IPS-15b (cell line): Measurements from ENCODE around the gene MFF.

Experiments used
- H3K27me3 ChIP-seq: one replicate; pipeline ENCODE4 v1.6.1; 2013; ENCODE audit warnings: low read length; ENCODE audit not compliant: control insufficient read depth, insufficient read depth
- H3K36me3 ChIP-seq: one replicate; pipeline ENCODE4 v1.6.1; 2013; ENCODE audit warnings: low read length; ENCODE audit not compliant: control insufficient read depth, insufficient read depth
- H3K4me1 ChIP-seq: one replicate; pipeline ENCODE4 v1.6.1; 2013; ENCODE audit warnings: mild to moderate bottlenecking, low read length; ENCODE audit not compliant: control insufficient read depth, insufficient read depth
- H3K4me3 ChIP-seq: one replicate; pipeline ENCODE4 v1.5.1; 2013; ENCODE audit warnings: low read depth, low read length
- H3K9ac ChIP-seq: one replicate; pipeline ENCODE4 v1.6.1; 2013; ENCODE audit warnings: low read depth, mild to moderate bottlenecking, low read length
- H3K9me3 ChIP-seq: one replicate; pipeline ENCODE4 v1.6.1; 2013; ENCODE audit warnings: mild to moderate bottlenecking, low read length; ENCODE audit not compliant: control insufficient read depth, insufficient read depth

The MFF gene

GRCh38 chr2:227398684-227399670 is 73.9 kb downstream of the MFF start:
- H3K4me1 ChIP-seq: no peaks in the 10 kb centered on the region

DNA sequence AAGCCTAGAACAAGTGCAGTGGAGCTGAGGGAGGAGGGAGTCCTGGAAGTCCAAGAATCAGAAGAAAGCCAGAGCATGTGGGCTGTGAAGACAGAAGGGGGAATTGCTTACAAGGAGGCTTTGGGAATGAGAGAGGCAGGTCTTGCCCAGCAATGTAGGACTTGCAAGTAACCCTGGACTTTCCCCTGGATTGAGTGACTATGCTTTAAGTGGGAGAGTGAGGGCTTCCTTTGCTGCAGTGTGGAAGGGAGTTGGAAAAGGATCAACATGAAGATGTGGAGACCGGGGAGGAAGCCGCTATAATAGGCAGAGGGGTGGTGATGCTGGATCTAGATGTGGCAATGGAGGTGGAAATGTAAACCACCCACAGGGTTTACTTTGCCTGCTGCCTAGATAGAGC is 76.5 kb downstream of the MFF start:
- H3K9me3 ChIP-seq: no peaks in the 10 kb centered on the region
- peaks cover 3% of the 10 kb centered on the region for H3K4me1 ChIP-seq
- H3K9ac ChIP-seq: no peak overlapping the region
- H3K36me3 ChIP-seq: no peaks in the 10 kb centered on the region
- no peaks in the 10 kb centered on the region for H3K27me3 ChIP-seq
- H3K4me3 ChIP-seq: no peak overlapping the region

More at GRCh38 chr2:227398684-227399670, 73.9 kb downstream of the MFF start:
- Histone ChIP-seq H3K4me3 (no peak overlapping the region), H3K36me3 (no peaks in the 10 kb centered on the region), H3K9me3 (no peaks in the 10 kb centered on the region), H3K27me3 (no peaks in the 10 kb centered on the region), H3K9ac (no peak overlapping the region)

DNA sequence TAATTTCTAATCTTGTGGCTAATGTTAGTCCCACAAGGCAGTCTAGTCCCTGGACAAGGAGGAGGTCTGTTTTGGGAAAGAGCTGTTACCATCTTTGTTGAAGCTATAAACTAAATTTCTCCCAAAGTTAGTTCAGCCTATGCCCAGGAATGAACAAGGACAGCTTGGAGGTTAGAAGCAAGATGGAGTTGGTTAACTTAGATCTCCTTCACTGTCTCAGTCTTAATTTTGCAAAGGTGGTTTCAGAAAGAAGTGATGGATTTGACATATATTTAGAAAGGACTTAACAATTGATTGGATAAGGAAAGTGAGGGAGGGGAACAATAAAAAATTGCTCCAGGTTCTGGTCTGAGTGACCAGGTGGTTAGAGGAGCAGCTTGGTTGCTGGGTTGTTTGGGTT is 77.3 kb downstream of the MFF start:
- peaks cover 3% of the 10 kb centered on the region for H3K4me1 ChIP-seq
- no peak overlapping the region for H3K9ac ChIP-seq
- H3K36me3 ChIP-seq: no peaks in the 10 kb centered on the region
- no peak overlapping the region for H3K4me3 ChIP-seq
- H3K9me3 ChIP-seq: no peaks in the 10 kb centered on the region
- H3K27me3 ChIP-seq: no peaks in the 10 kb centered on the region

DNA sequence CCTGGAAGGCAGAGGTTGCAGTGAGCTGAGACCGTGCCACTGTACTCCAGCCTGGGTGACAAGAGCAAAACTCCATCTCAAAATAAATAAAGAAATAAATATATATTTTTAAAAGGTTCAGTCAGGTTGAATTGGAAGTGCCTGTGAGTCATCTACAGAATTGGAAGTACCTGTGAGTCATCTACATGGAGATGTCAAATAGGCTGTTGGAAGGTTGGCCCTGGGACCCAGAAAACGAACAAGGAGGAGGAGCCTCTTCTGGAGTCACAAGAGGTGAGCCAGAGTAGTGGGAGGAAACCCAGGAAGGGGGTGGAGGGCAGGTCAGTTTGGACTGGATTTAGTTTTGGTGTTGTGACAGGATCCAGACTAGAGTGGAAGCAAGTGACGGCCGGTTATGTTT is 77.9 kb downstream of the MFF start:
- H3K4me1 ChIP-seq: peaks cover 3% of the 10 kb centered on the region
- no peak overlapping the region for H3K9ac ChIP-seq
- no peaks in the 10 kb centered on the region for H3K9me3 ChIP-seq
- no peaks in the 10 kb centered on the region for H3K27me3 ChIP-seq
- no peak overlapping the region for H3K4me3 ChIP-seq
- no peaks in the 10 kb centered on the region for H3K36me3 ChIP-seq

GRCh38 chr2:227404585-227405271 is 79.7 kb downstream of the MFF start:
- Histone ChIP-seq H3K27me3 (no peaks in the 10 kb centered on the region), H3K4me3 (no peak overlapping the region), H3K9ac (no peak overlapping the region), H3K9me3 (no peaks in the 10 kb centered on the region), H3K4me1 (peaks cover 3% of the 10 kb centered on the region), H3K36me3 (no peaks in the 10 kb centered on the region)

- H3K9ac ChIP-seq: peak overlapping the region; percentile 37
- H3K9me3 ChIP-seq: no peaks in the 10 kb centered on the region
- H3K27me3 ChIP-seq: no peaks in the 10 kb centered on the region
- H3K36me3 ChIP-seq: no peaks in the 10 kb centered on the region
- H3K4me3 ChIP-seq: no peak overlapping the region
- H3K4me1 ChIP-seq: peaks cover 3% of the 10 kb centered on the region
Measured at GRCh38 chr2:227406177-227407031, 81.4 kb downstream of the MFF start.
